ENCODE data around the gene TNRC18.

Gene TNRC18

DNA sequence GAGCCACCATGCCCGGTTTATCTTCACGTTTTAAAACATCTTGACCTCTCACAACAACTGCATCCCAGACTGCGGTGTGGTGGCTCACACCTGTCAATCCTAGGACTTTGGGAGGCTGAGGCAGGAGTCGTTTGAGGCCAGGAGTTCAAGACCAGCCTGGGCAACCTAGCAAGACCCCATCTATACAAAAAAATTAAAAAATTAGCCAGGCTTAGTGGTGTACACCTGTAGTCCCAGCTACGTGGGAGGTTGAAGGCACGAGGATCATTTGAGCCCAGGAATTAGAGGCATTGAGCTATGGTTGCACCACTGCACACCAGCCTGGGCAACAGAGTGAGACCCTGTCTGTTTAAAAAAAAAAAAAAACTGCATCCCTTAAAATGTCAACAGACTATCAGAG lies 20.2 kb downstream of the TNRC18 start:
- no peak for DNase-seq

DNA sequence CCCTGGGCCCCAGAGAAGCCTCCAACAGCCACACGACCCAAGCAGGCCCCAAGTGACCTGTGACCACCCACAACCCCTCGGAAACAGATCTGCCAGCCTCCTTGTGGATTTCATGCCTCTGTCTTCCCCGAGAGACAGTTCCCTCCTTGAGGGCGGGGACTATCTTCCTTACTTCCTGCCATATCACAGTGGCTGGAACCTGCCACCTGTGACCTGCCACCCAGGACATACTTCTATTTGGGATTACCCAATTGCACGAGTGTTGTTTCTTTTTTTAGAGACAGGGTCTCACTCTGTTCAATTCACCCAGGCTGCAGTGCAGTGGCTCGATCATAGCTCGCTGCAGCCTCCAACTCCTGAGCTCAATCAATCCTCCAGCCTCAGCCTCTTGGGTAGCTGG lies 25.9 kb downstream of the TNRC18 start:
- DNase-seq: no peak

DNA sequence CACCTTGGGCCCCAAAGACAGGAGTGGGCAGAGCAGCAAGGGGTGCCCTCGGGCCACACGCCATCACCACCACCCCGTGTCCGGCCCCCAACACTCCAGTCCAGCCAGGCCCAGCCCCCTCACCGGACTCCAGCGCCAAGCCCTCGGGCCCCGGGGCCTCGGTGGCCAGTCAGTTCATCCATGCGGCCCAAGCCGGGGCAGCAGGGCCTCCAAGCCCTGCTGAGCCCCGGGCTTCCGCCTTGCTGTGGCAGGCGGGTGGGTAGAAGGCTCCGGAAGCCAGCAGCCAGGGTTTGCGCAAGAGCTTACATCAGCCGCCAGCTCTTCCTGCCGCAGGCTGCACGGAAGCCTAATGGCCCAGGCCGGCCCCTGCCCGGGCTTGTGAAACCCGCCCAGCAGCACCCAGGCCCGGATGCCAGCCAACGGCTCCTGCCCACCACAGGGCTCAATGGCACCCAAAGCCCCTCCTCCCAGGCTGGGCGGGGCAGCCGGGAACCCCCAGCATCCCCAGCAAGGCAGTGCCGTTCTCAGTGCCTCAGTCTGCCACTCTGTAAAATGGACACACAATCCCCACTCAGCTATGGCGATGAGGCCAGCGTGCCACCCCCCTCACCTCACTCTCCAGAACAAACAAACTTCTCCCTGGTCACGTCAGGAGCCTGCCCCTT lies 26.5 kb downstream of the TNRC18 start:
- DNase-seq: no peak

DNA sequence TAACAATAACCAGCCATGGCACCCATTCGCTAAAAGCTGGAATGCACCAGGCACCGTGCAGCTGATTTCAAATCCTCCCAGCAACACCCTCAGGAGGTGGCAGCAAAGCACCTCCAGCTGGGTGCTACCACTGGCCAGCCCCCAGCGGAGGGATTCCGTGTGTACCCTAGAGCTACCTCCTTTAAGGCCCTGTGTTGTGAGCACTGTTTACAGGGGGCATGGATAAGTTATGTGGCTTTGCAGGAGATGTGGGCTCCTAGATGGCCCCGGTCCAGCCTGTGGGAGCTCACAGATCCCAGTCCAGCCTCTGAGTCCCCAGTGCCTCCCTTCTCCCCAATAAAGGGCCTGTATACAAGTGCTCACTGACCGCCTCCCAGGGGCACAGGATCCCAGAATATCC lies 27.1 kb downstream of the TNRC18 start:
- DNase-seq: no peak

DNA sequence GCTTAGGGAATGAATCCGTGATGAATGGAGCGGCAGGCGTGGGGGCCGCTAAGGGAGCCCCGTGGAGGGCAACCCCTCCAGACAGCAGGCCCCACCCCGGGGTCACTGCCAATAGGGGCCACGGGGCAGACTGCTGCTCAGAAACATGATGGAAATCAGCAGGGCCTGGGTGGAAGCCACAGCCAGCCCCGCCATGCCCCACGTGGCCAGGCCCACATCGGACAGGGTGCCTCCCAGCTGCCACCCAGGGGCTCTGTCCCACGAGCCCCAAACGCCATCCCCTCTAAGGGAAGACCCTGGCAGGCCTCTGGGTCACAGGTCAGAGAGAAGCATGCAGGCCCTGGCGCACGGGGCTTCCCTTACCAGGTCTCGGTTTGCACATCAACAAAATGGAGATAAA lies 28.4 kb downstream of the TNRC18 start:
- DNase-seq: no peak

DNA sequence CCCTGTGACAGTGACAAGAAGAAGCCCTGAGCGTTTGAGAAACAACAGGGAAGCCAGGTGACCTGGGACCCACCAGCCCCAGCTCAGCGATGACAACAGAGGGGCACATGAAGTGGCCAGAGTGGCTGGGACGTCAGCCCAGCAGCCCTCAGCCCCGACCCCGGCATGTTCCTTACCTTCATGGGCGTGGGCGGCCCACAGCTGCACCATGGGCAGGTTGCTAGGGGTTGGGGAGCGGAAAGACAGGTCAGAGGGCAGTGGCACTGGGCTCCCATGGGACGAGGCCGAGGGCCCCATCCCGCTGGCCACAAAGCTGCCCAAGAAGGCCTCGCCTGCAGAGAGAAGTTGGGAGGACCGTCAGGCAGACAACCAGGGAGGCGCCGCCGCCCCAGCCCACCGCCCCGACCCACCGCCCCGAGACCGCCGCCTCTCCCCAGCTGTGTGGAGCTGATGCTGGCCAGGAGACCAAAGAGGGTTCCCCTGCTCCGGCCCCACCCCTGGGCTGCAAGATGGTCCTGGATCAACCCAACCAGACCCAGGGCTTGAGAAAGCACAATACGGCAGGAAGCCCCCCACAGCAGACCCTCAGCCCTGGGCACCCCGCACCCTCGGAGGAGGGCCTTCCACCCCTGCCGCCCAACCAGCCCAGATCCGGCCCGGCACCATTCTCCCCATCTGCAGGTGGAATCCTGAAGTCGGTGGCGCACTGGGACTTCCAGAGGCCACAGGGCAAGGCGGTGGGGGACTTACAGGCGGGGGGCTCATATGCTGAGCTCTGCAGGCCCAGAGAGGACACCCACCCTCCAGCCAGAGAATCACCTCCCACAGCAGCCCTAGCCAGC lies 29.1 kb downstream of the TNRC18 start:
- no peak for DNase-seq

DNA sequence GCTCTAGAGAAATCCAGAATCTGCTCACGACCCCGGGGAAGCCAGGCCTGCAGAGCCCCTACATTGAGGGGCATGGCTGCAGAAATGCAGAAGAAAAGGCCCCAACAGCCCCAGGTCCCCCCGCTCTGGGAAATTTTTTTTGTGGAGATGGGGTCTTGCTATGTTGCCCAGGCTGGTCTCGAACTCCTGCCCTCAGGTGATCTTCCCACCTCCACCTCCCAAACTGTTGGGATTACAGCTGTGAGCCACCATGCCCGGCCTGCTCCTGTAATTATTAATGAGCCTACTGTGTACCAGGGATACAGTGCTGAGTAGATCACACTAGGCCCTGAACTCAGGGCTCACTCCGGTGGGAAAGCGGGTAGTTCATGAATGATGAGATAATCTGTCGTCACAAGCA lies 29.9 kb downstream of the TNRC18 start:
- DNase-seq: no peak

DNA sequence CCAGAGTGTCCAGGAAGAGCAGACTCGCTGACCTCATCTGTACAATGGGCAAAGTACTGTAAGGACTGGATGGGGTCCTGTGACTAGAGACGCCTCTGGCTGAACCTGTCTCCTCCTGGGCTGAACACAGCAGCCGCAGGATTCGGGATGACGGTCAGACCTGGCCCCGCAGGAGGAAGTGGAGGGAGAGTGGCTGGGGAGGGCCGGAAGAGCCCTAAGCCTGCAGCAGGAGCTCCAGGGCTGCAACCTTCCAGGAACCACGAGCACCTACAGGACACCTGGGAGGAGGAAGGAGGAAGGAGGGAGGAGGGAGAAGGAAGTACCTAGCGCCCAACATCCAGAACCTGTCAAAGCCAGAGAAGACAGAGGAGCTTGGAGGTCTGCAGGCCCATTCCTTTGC lies 30.3 kb downstream of the TNRC18 start:
- DNase-seq: no peak

DNA sequence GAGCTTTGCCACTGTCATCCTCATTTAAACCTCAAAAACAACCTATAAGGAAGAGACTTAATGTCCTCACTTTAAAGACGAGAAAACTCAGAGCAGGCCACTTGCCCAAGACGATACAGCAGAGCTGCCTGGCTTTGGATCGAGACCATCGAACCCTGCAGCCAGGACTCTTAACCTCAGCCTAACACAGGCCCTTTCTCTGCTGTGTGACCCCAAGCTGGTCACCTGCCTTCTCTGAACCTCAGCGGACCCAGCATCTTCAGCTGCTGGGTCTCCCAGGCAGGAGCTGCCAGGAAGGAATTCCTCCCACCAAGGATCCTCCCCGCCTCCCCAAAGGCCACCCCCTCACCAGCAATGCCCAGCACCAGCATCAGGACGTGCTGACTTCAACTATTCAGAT lies 32.7 kb downstream of the TNRC18 start:
- no peak for DNase-seq

DNA sequence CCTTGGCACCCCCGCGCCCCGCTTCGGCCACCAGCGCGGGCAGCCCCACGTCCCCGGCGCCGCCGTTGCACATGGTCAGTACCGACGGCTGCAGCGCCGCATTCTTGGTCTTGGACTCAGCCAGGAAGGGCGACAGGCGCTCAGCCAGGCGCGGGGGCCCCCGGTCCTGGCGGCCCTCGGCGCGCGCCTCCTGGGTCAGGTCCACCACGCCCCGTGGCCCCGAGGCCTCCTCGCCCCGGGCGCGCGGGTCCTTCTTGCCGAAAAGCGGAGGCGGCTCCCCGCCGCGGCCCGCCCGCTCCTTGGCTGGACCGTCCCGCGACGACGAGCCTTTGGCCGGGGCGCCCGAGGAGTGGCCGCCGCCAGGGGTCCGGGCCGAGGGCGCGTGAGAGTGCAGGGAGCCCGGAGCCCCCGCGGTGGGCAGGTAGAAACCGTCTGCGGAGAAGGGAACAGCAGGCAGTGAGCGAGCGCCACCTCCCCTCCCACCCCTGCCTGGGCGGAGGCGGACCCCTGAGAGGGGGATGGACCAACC lies 34.7 kb downstream of the TNRC18 start:
- no peak for DNase-seq

DNA sequence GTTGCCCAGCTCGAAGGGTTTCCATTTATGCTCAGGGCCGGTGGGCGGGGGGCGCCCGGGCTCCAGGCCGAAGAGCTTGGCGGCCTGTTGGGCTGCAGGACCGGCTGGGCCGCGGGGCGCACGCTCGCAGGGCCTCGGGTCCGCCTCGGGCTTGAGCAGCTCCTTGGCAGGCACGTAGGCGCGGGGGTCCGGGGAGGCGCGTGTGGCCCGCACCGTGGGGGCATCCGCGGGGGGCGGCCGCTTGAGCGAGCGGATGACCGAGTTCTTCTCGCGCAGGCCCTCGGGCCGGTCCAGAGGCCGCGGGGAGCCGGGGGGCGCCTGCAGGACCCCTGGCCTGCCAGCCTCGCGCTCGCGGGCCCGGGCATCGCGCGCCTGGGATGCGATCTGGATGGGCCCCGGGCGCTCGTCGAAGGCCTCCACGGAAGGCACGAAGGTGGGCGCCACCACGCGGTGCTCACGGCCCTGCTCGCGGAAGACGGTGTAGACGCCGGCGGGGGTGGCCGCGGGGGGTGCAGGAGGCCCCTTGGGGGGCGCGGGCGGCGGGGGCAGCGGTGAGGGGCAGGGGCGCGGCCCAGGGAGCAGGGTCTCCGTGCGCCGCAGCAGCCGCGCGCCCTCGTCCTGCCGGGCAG lies 35.2 kb downstream of the TNRC18 start:
- DNase-seq: no peak

DNA sequence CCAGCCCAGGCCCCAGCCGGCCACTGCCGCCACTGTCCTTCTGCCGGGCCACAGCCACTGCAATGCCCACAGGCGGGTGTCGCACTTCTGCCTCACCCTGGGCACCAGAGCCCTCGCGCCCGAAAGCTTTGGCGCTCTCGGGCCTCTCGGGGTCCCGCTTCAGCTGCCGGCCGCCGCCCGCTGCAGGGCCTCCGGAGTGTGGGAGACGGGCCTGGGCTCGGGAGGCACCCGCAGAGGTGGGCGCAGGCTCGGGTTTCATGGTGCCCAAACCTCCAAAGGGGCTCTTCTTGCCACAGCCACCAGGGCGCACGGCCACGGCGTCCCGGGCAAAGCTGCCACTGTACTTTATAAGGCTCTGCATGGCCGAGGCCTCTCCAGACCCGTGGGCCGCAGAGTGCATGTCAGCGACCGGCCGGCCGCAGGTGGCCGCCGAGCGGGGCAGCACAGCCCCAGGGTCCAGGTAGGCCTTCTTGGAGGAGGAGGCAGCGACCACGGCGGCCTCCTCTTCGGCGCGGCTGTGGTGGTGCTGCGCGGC lies 35.9 kb downstream of the TNRC18 start:
- no peak for DNase-seq

DNA sequence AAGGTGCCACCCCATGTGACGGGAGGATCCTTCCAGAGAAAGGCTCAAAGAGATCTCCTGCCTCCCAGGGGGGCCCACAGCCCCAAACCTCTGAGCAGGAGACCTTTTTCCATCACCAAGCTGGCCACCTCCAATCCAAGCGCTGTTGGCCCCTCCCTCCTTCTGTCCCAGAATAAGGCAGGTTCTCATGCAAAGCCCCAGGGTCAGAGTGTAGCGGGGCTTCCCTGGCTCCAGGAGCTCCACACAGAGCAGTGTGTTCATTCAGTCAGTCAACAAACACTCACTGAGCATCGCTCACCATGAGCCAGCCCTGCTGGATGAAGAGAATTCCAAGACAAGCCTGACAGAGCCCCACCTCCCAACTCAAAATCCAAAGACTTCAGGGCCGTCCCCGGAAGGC lies 39.0 kb downstream of the TNRC18 start:
- no peak for DNase-seq

DNA sequence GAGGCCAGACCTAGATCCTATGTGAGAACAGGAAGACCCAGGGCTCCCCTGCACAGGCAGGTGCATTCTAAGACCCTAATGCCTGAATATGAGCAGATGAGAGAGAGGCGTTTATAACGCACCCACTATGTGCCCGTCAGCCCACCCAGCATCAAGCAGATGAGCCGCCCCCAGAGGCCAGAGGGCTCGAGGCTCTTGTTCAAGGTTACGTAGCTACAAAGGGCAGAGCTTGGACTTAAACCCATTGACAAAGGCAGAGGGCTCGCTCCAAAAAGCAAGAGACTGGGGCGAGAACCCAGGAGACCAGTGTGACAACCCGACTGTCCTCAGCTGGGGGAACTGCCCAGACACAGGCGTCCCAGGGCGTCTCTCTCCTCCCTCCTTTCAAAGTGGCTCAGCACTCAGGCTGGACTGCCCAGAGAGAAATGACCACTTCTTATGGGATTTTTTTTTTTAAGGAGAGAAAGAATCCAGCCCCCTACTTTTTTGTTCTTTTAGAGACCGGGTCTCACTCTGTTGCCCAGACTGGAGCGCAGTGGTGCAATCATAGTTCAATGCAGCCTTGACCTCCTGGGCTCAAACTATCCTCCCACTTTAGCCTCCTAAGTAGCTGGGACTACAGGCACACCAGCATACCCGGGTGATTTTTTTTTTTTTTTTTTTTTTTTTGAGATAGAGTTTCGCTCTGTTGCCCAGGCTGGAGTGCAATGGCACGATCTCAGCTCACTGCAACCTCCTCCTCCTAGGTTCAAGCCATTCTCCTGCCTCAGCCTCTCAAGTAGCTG lies 40.1 kb downstream of the TNRC18 start:
- no peak for DNase-seq

DNA sequence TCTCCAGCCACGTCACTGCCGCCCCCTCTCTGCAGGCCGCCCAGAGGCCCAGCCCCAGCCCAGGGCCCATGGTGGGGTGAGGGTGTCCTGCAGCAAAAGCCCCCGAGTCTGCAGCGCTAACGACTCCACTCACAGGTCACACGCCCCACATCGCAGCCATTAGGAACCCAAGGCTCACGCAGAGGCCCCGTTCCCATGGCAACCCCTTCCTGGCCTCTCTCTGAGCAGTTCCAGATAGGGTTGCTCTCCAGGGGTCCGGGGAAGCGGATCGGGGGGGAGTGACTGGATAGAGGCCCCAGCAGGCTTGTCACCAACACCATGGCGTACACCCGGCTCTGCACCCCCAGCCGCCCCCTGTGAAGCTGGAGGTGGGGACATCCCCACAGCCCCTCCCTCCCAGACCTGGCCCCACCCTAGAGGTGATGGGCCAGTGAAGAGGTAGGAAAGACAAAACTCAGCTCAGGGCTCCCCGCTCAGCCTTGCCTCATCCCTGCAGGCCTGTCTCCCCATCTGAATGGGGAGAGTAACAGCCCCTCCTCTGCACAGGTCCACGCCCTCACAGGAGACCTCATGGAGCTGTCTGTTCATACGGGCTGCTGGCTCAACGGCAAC lies 41.2 kb downstream of the TNRC18 start:
- no peak for DNase-seq

DNA sequence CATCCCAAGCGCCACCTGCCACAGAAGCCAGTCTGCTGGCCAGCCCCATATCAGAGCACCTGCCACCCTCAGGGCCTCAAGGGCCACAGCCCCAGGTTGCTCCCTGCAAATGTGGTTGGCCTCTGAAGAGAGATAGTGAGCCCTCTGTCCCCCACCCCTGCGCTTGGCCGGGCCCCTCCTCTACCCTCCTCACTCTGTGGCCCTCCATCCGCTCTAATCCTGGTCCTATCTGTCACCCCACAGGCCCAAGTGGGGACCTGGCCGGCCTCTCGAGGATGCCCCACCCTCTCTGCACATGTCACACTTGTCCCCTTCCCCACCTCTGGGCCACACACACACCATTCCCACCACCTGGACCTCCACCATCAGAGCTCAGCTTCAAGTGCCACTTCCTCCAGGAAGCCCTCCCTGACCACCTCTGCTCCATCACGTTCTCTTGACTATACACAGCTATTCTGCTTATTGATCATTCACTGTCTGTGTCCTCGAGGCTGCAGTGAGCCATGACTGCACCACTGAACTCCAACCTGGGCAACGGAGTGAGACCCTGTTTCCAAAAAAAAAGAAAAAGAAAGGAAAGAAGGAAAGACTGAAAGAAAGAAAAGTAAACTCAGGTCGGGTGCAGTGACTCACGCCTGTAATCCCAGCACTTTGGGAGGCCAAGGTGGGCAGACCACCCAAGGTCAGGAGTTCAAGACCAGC lies 42.4 kb downstream of the TNRC18 start:
- DNase-seq: no peak

DNA sequence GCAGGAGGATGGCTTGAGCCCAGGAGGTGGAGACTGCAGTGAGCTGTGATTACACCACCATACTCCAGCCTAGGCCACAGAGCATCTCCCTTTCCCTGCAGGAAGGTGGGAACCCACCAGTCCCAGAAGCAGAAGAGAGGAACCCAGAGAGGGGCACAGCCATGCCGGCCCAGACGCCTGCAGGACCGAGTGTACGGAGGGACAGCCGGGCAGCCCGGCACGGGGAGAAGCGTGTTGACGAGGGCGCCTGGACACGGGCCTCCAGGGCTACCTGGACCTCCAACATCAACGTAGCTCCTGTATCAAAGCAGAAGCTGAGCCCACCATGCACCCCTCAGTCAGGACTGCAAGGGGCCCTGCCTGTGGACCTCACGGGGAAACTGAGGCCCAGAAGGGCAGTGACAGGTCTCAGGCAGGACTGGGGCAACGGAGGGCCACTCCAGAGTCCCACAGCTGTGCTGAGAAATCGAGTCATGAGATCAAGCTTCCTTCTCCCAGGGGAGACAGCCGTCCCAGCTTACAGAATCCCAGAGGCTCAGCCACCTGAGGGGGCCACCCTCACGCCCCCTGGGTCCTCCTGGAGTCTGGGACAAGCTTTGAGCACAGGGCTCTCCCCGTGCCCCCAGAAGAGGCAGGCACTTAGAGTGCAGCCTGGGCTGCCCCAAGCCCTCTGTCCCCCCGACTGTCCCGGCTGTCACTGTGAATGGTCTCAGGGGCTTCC lies 43.1 kb downstream of the TNRC18 start:
- DNase-seq: no peak

DNA sequence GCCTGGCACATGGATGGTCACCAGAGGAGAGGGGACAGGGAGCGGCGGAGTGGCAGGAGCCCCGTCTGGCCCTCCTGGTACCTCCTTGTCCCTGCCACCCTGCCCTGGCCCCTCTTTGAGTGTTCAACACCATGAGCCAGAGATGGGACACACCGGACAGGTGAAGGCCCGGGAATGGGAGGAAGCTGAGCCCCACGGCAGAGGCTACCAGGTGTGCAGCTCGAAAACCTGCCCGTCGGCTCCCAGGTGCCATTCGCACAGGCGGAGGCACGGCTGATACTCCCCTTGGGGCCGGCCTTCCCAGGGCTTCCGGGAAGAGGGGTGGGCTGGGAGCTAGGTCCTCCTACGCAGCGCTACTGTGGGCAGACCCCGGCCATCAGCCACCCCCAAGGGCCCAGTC lies 44.1 kb downstream of the TNRC18 start:
- no peak for DNase-seq

DNA sequence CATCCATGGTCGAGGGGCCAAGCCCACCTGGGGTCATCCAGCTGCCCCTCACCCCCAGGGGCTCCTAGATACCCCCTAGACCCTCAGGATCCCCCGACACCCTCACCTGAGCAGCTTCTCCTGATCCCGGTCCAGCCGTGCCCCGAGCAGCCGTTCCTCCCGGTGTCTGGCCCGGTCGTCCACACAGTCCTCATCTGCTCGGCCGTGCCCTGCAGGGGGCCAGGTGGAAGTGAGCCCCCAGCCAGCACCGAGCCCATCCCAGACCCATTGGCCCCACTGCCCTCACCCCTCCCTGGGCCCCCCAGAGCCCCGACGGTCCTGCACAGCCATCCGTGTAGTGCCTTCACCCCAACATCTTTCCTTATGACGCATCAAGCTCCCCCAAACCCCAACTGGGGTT lies 45.8 kb downstream of the TNRC18 start:
- DNase-seq: no peak

DNA sequence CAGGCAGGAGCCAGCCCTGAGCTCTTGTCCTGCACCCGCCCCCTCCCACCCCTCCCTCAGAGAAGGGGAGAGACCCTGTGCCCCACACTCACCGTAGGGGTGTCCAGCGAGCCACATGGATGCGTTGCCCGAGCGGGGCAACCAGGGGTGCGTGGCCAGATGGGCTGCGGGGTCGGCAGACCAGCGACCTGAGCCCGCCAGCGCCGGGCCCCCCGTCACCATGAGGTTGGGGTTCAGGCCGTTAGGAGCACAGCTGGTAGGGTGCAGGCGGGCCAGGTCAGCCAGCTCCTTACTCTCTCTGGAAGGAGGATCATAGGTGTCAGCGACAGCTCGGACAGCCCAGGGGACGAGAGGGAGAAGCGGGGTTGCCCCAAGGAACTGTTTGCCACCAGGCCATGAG lies 46.4 kb downstream of the TNRC18 start:
- DNase-seq: no peak

DNA sequence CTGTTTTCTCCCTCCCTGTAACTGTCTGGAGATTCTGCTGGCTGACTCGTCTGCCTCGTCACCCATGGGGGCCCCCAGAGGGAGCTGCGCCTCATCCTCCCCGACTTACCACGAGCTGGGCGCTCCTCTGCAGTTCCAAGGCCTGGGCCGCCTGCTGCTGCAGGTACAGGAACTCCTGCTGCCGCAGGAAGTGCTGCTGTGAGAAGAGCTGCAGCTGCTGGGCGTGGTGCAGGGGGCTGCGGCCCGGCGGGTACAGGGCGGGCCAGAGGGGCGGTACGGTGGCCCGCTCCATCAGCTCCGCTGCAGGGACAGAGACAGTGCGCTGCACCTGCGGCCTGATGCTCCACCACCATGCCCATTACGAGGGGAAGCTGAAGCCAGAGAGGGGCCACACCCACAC lies 47.7 kb downstream of the TNRC18 start:
- DNase-seq: no peak
